K562 (cell line): ENCODE data around the gene LIN9. TPM values are rescaled to one million over a fixed set of nuclear protein-coding genes. Genes with fewer than 3 reads are reported as not detected.

Experiments used
- ATAC-seq: fragments of 200-7000 bp; cut with Tn5 transposase; 3 replicates; pipeline ENCODE4 v1.9.1; 2020; ENCODE audit warnings: moderate library complexity
- BruUV-seq: library from RNA; stranded (reverse); fragments of 400-500 nt; replicated peaks from 2 replicates; lab custom pipeline; 2021; lab: Mats Ljungman, UMichigan
- CTCF ChIA-PET: fragments of 300-600 bp; formaldehyde crosslinking; extraction: SDS; loops from one replicate; lab custom pipeline; 2021; ENCODE audit warnings: low intra/inter-chr PET ratio; lab: Yijun Ruan, JAX
- POLR2A ChIA-PET: fragments of 300-600, 350-650 bp; sonication (Branson Sonifier 250); formaldehyde crosslinking; extraction: SDS; loops from one replicate; lab custom pipeline; 2021; ENCODE audit warnings: antibody characterized with exemption, inconsistent platforms; lab: Yijun Ruan, JAX
- DNase-seq, 4 experiments: peaks; one replicate each; pipeline versions ENCODE4 v3.0.0 to v3.0.0-alpha.2; 2011 to 2018; ENCODE audit warnings: low spot score in 3 of 4, mixed read lengths in 3 of 4; ENCODE audit errors: extremely low read depth in 1 of 4
- FAIRE-seq: peaks from 2 replicates; lab custom pipeline; 2011; peaks lifted over from hg19 to GRCh38; lab: Jason Lieb, UNC
- H2AFZ ChIP-seq: 2 replicates; pipeline ENCODE4 v1.6.0; 2011; ENCODE audit warnings: low read depth, low read length, control low read depth, inconsistent platforms
- H3K27ac ChIP-seq: fragments of 200-600 bp; 3 replicates; pipeline ENCODE4 v1.8.0; 2011; ENCODE audit warnings: low read depth, mild to moderate bottlenecking, control low read depth, inconsistent platforms, low read length, moderate library complexity, mixed read lengths; ENCODE audit errors: extremely low read depth
- H3K27me3 ChIP-seq, 2 experiments: fragments of 300-600 bp in 1 of 2; 2 replicates in 1 of 2; 3 replicates in 1 of 2; pipeline versions ENCODE4 v1.6.0 to v1.8.0; 2011; ENCODE audit warnings: inconsistent platforms in 2 of 2, low read length in 2 of 2, mild to moderate bottlenecking in 1 of 2, mixed read lengths in 1 of 2, moderate library complexity in 1 of 2; ENCODE audit not compliant: control insufficient read depth in 2 of 2, insufficient read depth in 2 of 2
- H3K36me3 ChIP-seq: fragments of 300-600 bp; 3 replicates; pipeline ENCODE4 v1.8.0; 2011; ENCODE audit warnings: mild to moderate bottlenecking, low read length, inconsistent platforms; ENCODE audit not compliant: control insufficient read depth, insufficient read depth
- H3K4me1 ChIP-seq, 2 experiments: fragments of 200-600 bp in 1 of 2; replicated peaks in 1 of 2; 2 replicates in 1 of 2; 3 replicates in 1 of 2; pipeline versions ENCODE4 v1.5.1 to v1.8.0; 2011; ENCODE audit warnings: inconsistent platforms in 2 of 2, low read length in 2 of 2, mild to moderate bottlenecking in 1 of 2, mixed read lengths in 1 of 2, moderate library complexity in 1 of 2; ENCODE audit not compliant: control insufficient read depth in 2 of 2, insufficient read depth in 2 of 2
- H3K4me2 ChIP-seq: 2 replicates; pipeline ENCODE4 v1.6.1; 2011; ENCODE audit warnings: low read length, control low read depth, inconsistent platforms, mixed read lengths; ENCODE audit not compliant: insufficient read depth
- H3K4me3 ChIP-seq: fragments of 200-600 bp; sonication (generic), shearing (Covaris generic); 2 replicates; pipeline ENCODE4 v1.5.1; 2016; ENCODE audit warnings: control low read depth, inconsistent platforms
- H3K79me2 ChIP-seq: fragments of 200-600 bp; 3 replicates; pipeline ENCODE4 v1.8.0; 2011; ENCODE audit warnings: low read length, inconsistent platforms; ENCODE audit not compliant: control insufficient read depth, insufficient read depth
- H3K9ac ChIP-seq, 2 experiments: 2 replicates each; pipeline versions ENCODE4 v1.6.0 to v1.6.1; 2011; ENCODE audit warnings: low read depth in 2 of 2, low read length in 2 of 2, control low read depth in 1 of 2, inconsistent platforms in 1 of 2, mild to moderate bottlenecking in 1 of 2, mixed read lengths in 1 of 2; ENCODE audit not compliant: insufficient read depth in 1 of 2
- H3K9me1 ChIP-seq: one replicate; pipeline ENCODE4 v1.6.0; 2011; ENCODE audit warnings: inconsistent platforms, mild to moderate bottlenecking, low read length, moderate library complexity; ENCODE audit not compliant: control insufficient read depth, insufficient read depth
- H3K9me3 ChIP-seq: replicated peaks from 2 replicates; pipeline ENCODE4 v1.5.1; 2011; ENCODE audit warnings: low read depth, low read length, inconsistent platforms; ENCODE audit not compliant: control insufficient read depth, insufficient read depth
- H4K20me1 ChIP-seq: replicated peaks from 2 replicates; pipeline ENCODE4 v1.6.1; 2011; ENCODE audit warnings: low read length, inconsistent platforms, mixed read lengths; ENCODE audit not compliant: control insufficient read depth, insufficient read depth
- FOXP1 ChIP-seq: sonication (generic); formaldehyde crosslinking; IDR thresholded peaks from 2 replicates; pipeline ENCODE4 v1.8.0; 2022; ENCODE audit warnings: mild to moderate bottlenecking, missing genetic modification reagents
- IRF2 ChIP-seq: sonication (generic); formaldehyde crosslinking; IDR thresholded peaks from 2 replicates; pipeline ENCODE4 v1.8.1; 2022; ENCODE audit warnings: mild to moderate bottlenecking, missing genetic modification reagents
- THRA ChIP-seq: fragments of 450-650 bp; IDR thresholded peaks from 2 replicates; pipeline ENCODE4 v1.6.1; 2017; ENCODE audit warnings: mild to moderate bottlenecking, moderate library complexity
- THRAP3 ChIP-seq: fragments of 450-650 bp; IDR thresholded peaks from 2 replicates; pipeline ENCODE4 v1.6.1; 2016; ENCODE audit warnings: mild to moderate bottlenecking, inconsistent platforms, borderline replicate concordance
- ZNF12 ChIP-seq: sonication (generic); formaldehyde crosslinking; IDR thresholded peaks from 2 replicates; pipeline ENCODE4 v1.4.0; 2020; ENCODE audit warnings: mild to moderate bottlenecking, missing genetic modification reagents
- ZZZ3 ChIP-seq: fragments of 450-650 bp; IDR thresholded peaks from 2 replicates; pipeline ENCODE4 v1.6.1; 2016; ENCODE audit warnings: antibody characterized with exemption, mild to moderate bottlenecking, moderate library complexity
- WGBS: fragments of 100-300 bp; shearing (Covaris generic); methylation state at CpG from one replicate; pipeline ENCODE4 v1.1.6; 2016; ENCODE audit warnings: low coverage, mixed read lengths; ENCODE audit not compliant: insufficient coverage; ENCODE audit errors: missing lambda C conversion rate; 5-methylcytosine and 5-hydroxymethylcytosine counted together
- in situ Hi-C: fragments of 300-500 bp; cut with MboI; formaldehyde crosslinking; loops from 4 replicates; pipeline ENCODE4 v1.15.0; 2018; ENCODE audit warnings: inconsistent platforms, mixed read lengths
- intact Hi-C: fragments of 100-400 bp; cut with micrococcal nuclease; formaldehyde crosslinking; loops from 2 replicates; pipeline ENCODE4 v1.14.2; 2022
- polyA plus RNA-seq, 8 experiments: library from polyadenylated mRNA; depleted of rRNA in 4 of 8; stranded (reverse) in 5 of 8; unstranded in 3 of 8; fragments of >200 nt; fragmentation: Nextera tagmentation in 2 of 8; fragmentation: Illumina TruSeq in 1 of 8; extraction: Ambion mirVana in 2 of 8; extraction: Trizol in 1 of 8; gene quantifications; 2 replicates each; pipeline versions ENCODE4 v1.2.1 to v1.2.3, GENCODE V29; 2011 to 2014; ENCODE audit warnings: inconsistent platforms in 1 of 8, missing spikeins in 1 of 8
- total RNA-seq, 7 experiments: library from RNA; depleted of rRNA in 6 of 7; stranded (reverse); fragments of >200 nt in 6 of 7; fragmentation: Illumina TruSeq in 2 of 7; extraction: Trizol in 2 of 7; gene quantifications; 2 replicates each; pipeline versions ENCODE4 v1.2.1 to v1.2.3, GENCODE V29; 2011 to 2021; ENCODE audit warnings: low replicate concordance in 1 of 7

Gene LIN9
- total and polyA plus RNA-seq, 9 of the 15 experiments (the other 6 are each of a cell fraction or from before 2014, with no cell fraction given), result 18.8 to 33.0 (median 25.5) TPM

DNA sequence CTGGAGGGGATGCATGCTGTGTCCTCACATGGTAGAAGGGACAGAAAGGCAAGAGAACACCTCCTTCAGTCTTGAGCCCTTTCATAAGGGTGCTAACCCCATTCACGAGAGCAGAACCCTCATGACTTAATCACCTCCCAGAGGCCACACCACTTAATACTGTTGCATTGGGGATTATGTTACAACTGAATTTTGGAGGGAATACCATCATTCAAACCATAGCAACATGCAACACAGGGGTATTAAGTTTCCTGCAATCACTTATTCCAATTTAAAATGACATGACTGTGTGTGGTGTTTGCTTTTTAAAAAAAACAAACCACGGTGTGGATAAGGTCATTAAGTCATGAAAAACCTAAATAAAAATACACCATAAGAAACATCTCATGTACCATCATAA lies 3.1 kb upstream of the LIN9 start (continued):
- TF ChIP-seq FOXP1 (CRISPR knock-in tag) (no peak), THRA (no peak), THRAP3 (no peak)

DNA sequence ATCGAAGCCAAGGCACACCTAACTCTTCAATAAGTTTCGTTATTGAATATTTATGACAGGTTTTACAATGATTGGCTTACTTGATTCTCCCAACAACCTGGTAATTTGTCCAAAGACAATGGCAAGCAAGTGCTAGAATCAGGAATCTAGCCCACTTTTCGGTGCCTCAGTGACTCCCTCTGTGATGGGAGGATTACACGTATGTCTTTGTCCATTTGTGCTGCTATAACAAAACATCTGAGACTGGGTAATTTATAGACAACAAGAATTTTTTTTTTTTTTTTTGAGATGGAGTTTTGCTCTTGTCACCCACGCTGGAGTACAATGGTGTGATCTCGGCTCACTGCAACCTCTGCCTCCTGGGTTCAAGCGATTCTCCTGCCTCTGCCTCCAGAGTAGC lies 2.4 kb upstream of the LIN9 start:
- FAIRE-seq (no peak), DNase-seq (no peak), ATAC-seq (no peak)
- intact Hi-C loops, result no loop called here
- 0 out of 3 replicates have a peak, but pooled peaks cover 3% of the 10 kb centered on the region for H3K36me3 ChIP-seq
- no peak overlapping the region for H3K27ac ChIP-seq
- ChIA-PET POLR2A (interaction anchor here (0.6 to 2.6 kb wide), 10 partner anchors 8 to 343 kb away, joined by 3 to 7 read pairs (median 3); no protein-coding TSS in a partner anchor), CTCF (no interaction called here)
- in situ Hi-C loops, result no loop called here
- no peak overlapping the region for H3K4me2 ChIP-seq
- no peaks in the 10 kb centered on the region for H3K9me1 ChIP-seq
- 0 out of 2 replicates have a peak overlapping the region, but pooled peaks have one; percentile 99 for H2AFZ ChIP-seq
- no peaks in the 10 kb centered on the region; a peak in 1 of 5 replicates for H3K27me3 ChIP-seq
- no peak overlapping the region for H3K9ac ChIP-seq
- H3K4me1 ChIP-seq, result peaks cover 22 to 28% of the 10 kb centered on the region in 2 experiments
- peaks cover 34% of the 10 kb centered on the region for H3K79me2 ChIP-seq
- H3K4me3 ChIP-seq, result no peak overlapping the region
- TF ChIP-seq ZZZ3, result no peak
- no peak for TF ChIP-seq IRF2 (CRISPR knock-in tag)
- peak; percentile 93 for TF ChIP-seq ZNF12 (CRISPR knock-in tag)
- H3K9me3 ChIP-seq, result no peaks in the 10 kb centered on the region
- BruUV-seq, result no TSS peak
- 92% methylated on average over 7 of the region's 7 CpGs for WGBS
- no peaks in the 10 kb centered on the region for H4K20me1 ChIP-seq
